A549 treated with Hydrocortisone at 1 μM for 4 hours (cell line): ENCODE data around the gene BHLHE23. TPM values are rescaled to one million over a fixed set of nuclear protein-coding genes. Genes with fewer than 3 reads are reported as not detected.

Experiments
- total RNA-seq: library from RNA; stranded (reverse); fragments of 200-300 nt; extraction: Qiagen RNA extraction; gene quantifications from 5 replicates; pipeline ENCODE4 v1.2.3, GENCODE V29; 2022

Gene BHLHE23
- total RNA-seq = not detected in 5 replicates

GRCh38 chr20:63006540-63007359, at the start of gene BHLHE23:
TSS of gene BHLHE23 (minus strand) at chr20:63006964. CDS start at chr20:63006774, 190 bp downstream.

Other genes starting within 250 kb of the BHLHE23 start
- gene MRGBP, start 210.5 kb downstream of the BHLHE23 start, total RNA-seq = 20.1 to 23.3 TPM (median 22.4 TPM) in 5 replicates
- gene OGFR, start 202.1 kb downstream of the BHLHE23 start, total RNA-seq = 42.2 to 46.8 TPM (median 43.8 TPM) in 5 replicates
- 0.33 to 0.70 TPM (median 0.55 TPM) in 5 replicates for gene COL9A3, start 189.9 kb downstream of the BHLHE23 start, total RNA-seq
- 2.8 to 4.6 TPM (median 4.0 TPM) in 5 replicates for gene TCFL5, start 145.1 kb downstream of the BHLHE23 start, total RNA-seq
- 20.6 to 25.9 TPM (median 23.7 TPM) in 5 replicates for gene DIDO1, start 80.5 kb downstream of the BHLHE23 start, total RNA-seq
- 21.3 to 23.9 TPM (median 22.4 TPM) in 5 replicates for gene GID8, start 68.8 kb downstream of the BHLHE23 start, total RNA-seq
- 0.06 to 0.12 TPM (median 0.08 TPM) in 3 of 5 replicates, not detected in the others for gene SLC17A9, start 54.3 kb downstream of the BHLHE23 start, total RNA-seq
- gene YTHDF1, start 209.2 kb upstream of the BHLHE23 start, total RNA-seq = 46.2 to 49.5 TPM (median 48.2 TPM) in 5 replicates
- gene BIRC7, start 228.9 kb upstream of the BHLHE23 start, total RNA-seq = 1.6 to 3.2 TPM (median 2.1 TPM) in 5 replicates
- 4.3 to 6.9 TPM (median 5.0 TPM) in 5 replicates for gene NKAIN4, start 247.5 kb upstream of the BHLHE23 start, total RNA-seq